IPS-NIHi7 (cell line): ENCODE data around the gene PKNOX2.

Experiments used
- DNase-seq: peaks from one replicate; pipeline ENCODE4 v3.0.0; 2012; ENCODE audit warnings: mixed read lengths; ENCODE audit errors: extremely low spot score

The PKNOX2 gene

GRCh38 chr11:125164422-125165110, at the start of gene PKNOX2:
Gene PKNOX2, plus strand, starts transcription at chr11:125164751. Its CDS starts 186,555 bp downstream, at chr11:125351306.
- DNase-seq = peak; percentile 80

- DNase-seq = no peak
Measured at GRCh38 chr11:125117429-125117828, 47.1 kb upstream of the PKNOX2 start.

GRCh38 chr11:125123194-125123946, 41.2 kb upstream of the PKNOX2 start:
- no peak for DNase-seq

GRCh38 chr11:125123947-125124617, 40.5 kb upstream of the PKNOX2 start:
- peak; percentile 77 for DNase-seq

- no peak for DNase-seq
Measured at GRCh38 chr11:125124618-125124992, 39.9 kb upstream of the PKNOX2 start.

- DNase-seq = no peak
Measured at GRCh38 chr11:125128450-125128849, 36.1 kb upstream of the PKNOX2 start.

GRCh38 chr11:125129316-125129993, 35.1 kb upstream of the PKNOX2 start:
- DNase-seq = no peak

GRCh38 chr11:125132071-125132470, 32.5 kb upstream of the PKNOX2 start:
- no peak for DNase-seq

GRCh38 chr11:125132596-125132995, 32.0 kb upstream of the PKNOX2 start:
- no peak for DNase-seq

GRCh38 chr11:125136001-125136400, 28.6 kb upstream of the PKNOX2 start:
- DNase-seq = no peak

- DNase-seq = no peak
Measured at GRCh38 chr11:125138966-125139365, 25.6 kb upstream of the PKNOX2 start.

- no peak for DNase-seq
Measured at GRCh38 chr11:125139778-125140177, 24.8 kb upstream of the PKNOX2 start.

- DNase-seq = no peak
Measured at GRCh38 chr11:125140233-125140632, 24.3 kb upstream of the PKNOX2 start.

GRCh38 chr11:125141178-125141577, 23.4 kb upstream of the PKNOX2 start:
- no peak for DNase-seq

GRCh38 chr11:125141686-125142535, 22.6 kb upstream of the PKNOX2 start:
- peak; percentile 88 for DNase-seq

- DNase-seq = peak; percentile 46
Measured at GRCh38 chr11:125146232-125146631, 18.3 kb upstream of the PKNOX2 start.

GRCh38 chr11:125147280-125147679, 17.3 kb upstream of the PKNOX2 start:
- DNase-seq = no peak

- no peak for DNase-seq
Measured at GRCh38 chr11:125148011-125148410, 16.5 kb upstream of the PKNOX2 start.

- no peak for DNase-seq
Measured at GRCh38 chr11:125148743-125149142, 15.8 kb upstream of the PKNOX2 start.

- no peak for DNase-seq
Measured at GRCh38 chr11:125153837-125154236, 10.7 kb upstream of the PKNOX2 start.
